GM12865 (cell line): ENCODE results near the gene BTNL2.
"Not testable (repeated sequence)": the region's sequence is repeated elsewhere in the genome, so short reads cannot be mapped to it uniquely, and the experiment has no call there.

Experiments
- DNase-seq: peaks from one replicate; pipeline ENCODE4 v3.0.0; 2010; ENCODE audit warnings: low read depth
- H3K4me3 ChIP-seq: 2 replicates; pipeline ENCODE4 v1.5.1; 2011; ENCODE audit warnings: mild to moderate bottlenecking, low read depth, low read length, control low read depth
- CTCF ChIP-seq: IDR thresholded peaks from 2 replicates; pipeline ENCODE4 v1.5.1; 2011; ENCODE audit warnings: low read length, control low read depth, low read depth, inconsistent platforms; ENCODE audit not compliant: insufficient read depth; ENCODE audit errors: missing control alignments

Gene BTNL2

GRCh38 chr6:32370505-32370904, 36.5 kb downstream of the BTNL2 start:
- no peak for DNase-seq
- H3K4me3 ChIP-seq = no peak overlapping the region
- no peak for TF ChIP-seq CTCF

- no peak overlapping the region for H3K4me3 ChIP-seq
- no peak for DNase-seq
- no peak for TF ChIP-seq CTCF
Observed at GRCh38 chr6:32369660-32370059, 37.3 kb downstream of the BTNL2 start.

- no peak for DNase-seq
- no peak overlapping the region for H3K4me3 ChIP-seq
- no peak for TF ChIP-seq CTCF
Observed at GRCh38 chr6:32367644-32368043, 39.3 kb downstream of the BTNL2 start.

- not testable (repeated sequence) for DNase-seq, H3K4me3 ChIP-seq
Observed at GRCh38 chr6:32359225-32359624, 47.8 kb downstream of the BTNL2 start.

- DNase-seq, H3K4me3 ChIP-seq: not testable (repeated sequence)
Observed at GRCh38 chr6:32358548-32358947, 48.4 kb downstream of the BTNL2 start.

- no peak for DNase-seq
- TF ChIP-seq CTCF = no peak
- H3K4me3 ChIP-seq = no peak overlapping the region
Observed at GRCh38 chr6:32355018-32355417, 52.0 kb downstream of the BTNL2 start.

- no peak for DNase-seq
Observed at GRCh38 chr6:32353348-32353747, 53.6 kb downstream of the BTNL2 start.

More at GRCh38 chr6:32353348-32353747, 53.6 kb downstream of the BTNL2 start:
- TF ChIP-seq CTCF = no peak
- no peak overlapping the region for H3K4me3 ChIP-seq
